HG03060 (cell line): Measurements from ENCODE around the gene SEMA4D.
"Not testable (repeated sequence)": the region's sequence is repeated elsewhere in the genome, so short reads cannot be mapped to it uniquely, and the experiment has no call there.

ENCODE experiments used
- ATAC-seq: cut with Tn5 transposase; IDR thresholded peaks from one replicate; pipeline ENCODE4 v1.9.1; 2021; ENCODE audit warnings: low read depth, moderate number of reproducible peaks; ENCODE audit not compliant: unreplicated experiment

The SEMA4D gene

DNA sequence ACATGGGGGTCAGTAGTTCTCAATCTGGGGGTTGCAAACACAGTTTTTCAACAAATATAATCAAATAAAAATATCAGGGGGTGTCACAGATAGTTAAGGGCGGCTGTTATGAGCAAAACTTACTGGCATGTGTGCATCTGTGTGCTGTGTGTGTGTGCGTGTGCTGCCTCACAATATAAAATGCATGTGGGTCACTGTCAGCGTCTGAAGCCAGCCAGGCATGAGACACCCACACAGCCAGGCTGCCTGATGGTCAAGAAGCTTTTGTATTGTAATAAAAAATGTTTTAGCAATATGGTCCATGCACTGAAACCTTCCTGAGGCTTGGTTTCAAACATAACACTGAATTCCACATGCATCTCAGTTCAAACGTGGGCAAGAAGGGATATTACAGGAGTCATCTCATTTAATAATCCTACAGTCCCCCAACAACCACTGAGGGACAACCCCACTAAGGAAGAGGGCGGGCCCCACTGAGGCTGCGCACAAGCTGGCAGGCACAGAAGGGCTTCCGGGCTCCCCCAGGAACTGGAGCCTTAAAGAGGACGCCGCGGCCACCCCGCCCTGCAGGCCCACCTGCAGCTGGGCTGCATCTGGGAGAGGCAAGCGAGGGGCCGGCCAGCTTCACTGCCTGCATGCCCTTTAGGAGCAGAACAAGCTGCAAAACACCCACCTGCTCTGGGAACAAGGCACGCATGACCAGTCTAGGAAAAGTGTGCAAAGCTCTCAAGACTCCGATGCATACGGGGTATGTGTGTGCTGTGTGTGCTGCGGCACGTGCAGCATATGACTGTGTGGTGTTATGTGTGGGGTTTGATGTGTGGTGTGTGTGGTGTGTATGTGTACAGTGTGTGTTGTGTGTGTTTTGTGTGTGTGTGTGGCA, 14.1 kb downstream of the SEMA4D start:
- no peak for ATAC-seq

DNA sequence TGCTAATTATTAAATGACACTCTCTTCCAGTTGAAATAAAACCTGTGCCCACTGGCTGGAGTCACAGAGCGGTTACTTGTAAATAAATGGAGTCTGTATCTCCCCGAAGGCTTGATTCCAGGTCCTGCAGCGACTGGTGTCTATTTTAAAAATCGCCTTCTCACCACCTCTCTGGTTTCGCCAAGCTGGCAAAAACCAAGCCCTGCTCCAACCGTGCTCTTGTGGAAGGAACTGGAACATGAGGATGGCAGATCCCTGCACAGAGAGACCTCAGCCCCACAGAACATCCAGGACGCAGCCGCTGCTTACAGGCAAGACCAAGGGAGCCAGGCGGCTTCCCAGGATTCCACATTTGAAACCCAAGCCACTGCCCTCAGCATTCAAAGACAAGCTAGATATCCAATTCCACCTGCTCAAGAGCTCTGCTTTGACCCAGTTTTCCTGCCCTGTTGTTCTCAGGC, 15.0 kb downstream of the SEMA4D start:
- ATAC-seq, result no peak

DNA sequence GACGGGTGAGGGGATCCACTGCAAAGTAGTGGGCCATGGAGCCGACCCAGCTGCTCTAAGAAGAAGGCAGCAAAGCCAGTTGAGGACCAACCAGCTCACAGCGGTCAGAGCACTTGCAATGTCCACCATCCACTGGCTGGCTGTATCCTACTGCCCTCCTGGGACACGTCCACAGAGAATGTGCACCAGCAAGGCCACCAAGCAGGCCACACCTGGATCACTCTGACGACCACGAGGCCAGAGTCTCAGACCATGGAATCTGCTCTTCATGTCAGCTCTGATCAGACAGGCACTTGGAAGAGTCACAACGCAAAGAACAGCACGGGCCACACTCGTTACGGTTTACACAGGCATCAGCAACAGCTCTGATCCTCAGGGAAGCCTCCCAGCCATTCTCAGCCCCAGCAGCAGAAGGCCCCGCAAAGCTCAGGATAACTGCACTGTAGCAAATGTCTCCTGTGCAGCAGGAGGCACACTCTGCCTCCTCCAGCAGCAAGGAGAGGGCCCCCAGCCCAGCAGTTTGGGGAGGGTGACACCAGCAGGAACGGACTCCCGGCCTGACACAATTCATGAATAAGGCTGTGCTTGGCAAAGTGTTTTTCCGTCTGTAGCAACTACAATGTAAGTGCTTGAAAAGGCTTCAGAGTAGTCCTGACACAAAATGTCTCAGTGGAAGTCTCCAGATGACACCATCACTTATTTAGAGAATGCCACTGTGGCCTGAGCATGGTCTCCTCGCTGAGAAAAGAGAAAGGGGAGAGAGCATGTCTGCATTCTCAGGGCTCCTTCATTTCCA, 15.7 kb downstream of the SEMA4D start:
- no peak for ATAC-seq

DNA sequence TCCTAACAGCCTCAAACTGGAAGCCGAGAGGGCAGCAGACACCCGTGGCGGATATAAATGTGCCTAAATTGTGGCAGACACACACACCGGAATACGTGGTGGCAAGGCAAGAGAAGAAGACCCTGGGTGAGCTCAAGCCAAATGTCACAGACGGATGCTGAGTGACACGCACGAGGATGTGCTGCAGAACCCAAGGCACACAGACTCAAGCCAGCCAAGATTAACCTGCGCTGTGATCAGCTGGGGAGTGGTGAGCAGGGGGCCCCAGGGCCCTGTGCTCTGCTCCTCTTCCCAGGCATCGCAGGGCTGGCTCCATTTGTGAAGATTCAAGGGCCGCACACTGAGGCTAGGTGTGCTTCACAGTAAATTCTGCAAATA, 16.4 kb downstream of the SEMA4D start:
- ATAC-seq, result no peak

DNA sequence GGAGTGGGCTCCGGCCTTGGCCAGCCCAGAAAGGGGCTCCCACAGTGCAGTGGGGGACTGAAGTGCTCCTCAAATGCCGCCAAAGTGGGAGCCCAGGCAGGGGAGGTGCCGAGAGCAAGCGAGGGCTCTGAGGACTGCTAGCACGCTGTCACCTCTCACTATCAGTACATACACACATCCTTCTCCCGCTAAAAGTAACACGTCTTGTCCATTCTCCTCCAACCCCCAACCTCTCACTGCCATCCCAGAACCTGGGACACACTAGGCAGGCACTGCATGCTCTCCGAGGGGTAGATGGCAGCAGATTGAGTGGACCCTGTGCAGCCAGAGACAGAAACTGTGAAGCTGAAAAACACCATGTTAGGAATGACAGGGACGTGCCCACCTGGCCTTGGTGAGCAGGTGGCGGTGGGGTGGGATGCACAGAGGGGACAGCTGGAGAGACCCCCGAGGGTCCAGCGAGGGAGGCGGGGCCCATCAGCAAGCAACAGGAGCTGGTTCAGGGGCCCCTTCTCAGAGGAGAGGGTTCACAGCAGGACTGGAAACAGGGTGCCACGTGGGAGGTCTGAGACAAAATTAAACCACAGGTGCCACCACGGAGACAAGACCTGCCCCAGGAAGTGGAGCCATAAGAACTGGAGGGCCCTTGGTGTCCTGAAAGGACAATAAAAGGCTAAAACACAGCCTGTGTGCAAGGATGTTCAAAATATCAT, 16.9 kb downstream of the SEMA4D start:
- ATAC-seq, result no peak

DNA sequence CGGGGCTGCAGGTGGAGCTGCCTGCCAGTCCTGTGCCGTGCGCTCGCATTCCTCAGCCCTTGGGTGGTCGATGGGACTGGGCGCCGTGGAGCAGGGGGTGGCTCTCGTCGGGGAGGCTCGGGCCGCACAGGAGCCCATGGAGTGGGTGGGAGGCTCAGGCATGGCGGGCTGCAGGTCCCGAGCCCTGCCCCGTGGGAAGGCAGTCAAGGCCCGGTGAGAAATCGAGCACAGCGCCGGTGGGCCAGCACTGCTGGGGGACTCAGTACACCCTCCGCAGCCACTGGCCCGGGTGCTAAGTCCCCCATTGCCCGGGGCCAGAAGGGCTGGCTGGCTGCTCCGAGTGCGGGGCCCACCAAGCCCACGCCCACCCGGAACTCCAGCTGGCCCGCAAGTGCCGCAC, 17.5 kb downstream of the SEMA4D start:
- not testable (repeated sequence) for ATAC-seq

DNA sequence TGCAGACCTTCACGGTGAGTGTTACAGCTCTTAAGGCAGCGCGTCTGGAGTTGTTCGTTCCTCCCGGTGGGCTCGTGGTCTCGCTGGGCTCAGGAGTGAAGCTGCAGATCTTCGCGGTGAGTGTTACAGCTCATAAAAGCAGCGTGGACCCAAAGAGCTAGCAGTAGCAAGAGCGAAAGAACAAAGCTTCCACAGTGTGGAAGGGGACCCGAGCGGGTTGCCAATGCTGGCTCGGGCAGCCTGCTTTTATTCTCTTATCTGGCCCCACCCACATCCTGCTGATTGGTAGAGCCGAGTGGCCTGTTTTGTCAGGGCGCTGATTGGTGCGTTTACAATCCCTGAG, 18.3 kb downstream of the SEMA4D start:
- ATAC-seq, result not testable (repeated sequence)

DNA sequence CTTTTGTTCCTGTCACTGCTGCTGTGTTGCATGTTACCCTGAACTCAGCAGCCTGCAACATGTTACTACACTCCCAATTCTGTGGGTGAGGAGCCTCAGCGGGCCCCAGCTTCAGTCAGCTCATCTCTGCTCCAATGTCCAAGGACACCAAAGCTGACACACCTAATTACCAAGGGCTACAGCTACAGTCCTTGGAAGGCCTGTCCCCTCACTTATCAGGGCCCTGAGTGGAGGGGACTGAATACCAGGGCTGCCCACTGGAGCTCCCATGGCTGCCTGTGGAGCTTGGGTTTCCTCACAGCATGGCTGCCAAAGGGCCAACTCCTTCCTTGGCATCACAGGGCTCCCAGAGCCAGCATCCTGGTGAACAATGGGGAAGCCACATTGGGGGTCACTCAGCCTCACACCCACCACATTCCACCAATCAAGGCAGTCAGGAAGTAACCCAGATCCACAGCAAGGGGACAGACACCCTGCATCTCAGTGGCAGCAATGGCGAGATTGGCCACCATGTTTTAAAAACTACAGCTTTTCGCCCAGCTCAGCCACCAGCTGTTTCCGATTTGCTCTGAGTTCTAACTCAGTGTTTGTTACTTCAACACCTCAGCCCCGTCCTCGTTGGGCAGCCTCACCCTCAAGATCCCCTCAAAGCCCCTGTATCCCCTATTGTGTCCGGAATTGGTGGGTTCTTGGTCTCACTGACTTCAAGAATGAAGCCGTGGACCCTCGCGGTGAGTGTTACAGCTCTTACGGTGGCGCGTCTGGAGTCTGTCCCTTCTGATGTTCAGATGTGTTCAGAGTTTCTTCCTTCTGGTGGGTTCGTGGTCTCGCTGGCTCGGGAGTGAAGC, 18.9 kb downstream of the SEMA4D start:
- no peak for ATAC-seq

DNA sequence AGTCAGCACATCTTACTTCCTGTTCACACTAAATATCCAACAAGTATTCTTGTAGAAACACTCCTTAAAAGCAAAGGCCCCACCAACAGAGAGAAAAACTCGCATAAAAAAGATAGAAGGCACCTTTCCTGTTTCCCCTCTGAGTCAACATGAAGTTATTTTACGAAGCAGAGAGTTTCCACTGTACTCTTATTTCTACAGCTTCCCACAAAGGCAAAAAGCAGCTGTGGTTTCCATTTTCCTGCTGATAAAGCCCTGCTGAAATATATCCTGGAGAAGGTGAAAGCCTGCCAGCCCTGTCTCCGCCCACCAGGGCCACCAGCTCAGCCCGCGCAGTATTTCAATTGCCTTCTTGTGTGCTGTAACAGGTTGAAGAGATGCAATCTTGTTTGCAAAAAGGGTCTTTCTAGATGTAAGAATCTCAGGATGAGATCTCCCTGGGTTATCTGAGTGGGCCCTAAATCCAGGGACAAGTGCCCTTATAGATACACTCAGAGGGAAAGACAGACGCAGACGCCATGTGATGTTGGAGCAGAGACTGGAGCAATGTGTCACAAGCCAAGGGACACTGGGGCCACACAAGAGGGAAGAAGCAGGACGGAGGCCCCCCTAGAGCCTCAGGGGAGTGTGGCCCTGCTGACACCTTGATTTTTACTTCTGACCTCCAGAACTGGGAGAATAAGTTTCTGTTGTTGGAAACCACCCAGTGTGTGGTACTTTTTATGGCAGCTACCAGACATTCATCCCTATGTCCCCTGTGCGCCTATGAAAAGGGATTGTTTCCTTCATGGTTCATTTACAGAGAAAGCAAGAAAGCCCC, 19.9 kb downstream of the SEMA4D start:
- no peak for ATAC-seq

DNA sequence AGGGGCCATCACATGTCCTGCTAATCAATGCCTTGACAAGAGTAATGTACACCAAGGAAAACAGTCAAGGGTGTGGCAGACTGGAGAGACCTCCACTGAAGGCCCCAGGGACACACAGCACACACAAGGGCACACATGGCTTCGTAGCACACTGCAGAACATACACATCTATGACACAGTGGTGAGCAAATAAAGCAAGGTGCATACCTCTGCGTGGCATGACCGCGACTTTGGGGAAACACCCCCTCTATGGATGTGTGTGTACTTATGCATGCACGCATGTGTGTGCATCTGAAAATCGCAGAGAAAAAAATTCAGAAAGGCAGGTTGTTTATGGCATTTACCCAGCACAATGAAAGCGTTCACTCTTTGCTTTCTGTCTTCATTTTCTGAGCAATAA, 20.5 kb downstream of the SEMA4D start:
- no peak for ATAC-seq

DNA sequence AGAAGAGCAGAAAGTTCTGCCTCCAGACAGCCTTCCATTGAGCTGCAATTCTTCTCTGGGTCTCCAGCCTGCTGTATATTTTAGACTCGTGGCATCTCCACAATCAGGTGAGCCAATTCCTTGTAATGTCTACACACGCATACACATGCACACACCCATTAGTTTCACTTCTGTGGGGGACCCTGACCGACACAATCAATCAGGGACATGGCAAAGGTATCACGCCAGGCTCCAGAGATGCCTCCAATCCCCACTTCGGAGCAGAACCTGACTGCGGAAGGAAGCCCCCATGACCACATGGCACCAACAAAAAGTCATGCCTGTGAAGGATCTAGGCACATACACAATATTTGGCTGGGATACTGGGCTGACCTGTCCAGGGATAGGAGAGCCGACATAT, 21.4 kb downstream of the SEMA4D start:
- no peak for ATAC-seq

DNA sequence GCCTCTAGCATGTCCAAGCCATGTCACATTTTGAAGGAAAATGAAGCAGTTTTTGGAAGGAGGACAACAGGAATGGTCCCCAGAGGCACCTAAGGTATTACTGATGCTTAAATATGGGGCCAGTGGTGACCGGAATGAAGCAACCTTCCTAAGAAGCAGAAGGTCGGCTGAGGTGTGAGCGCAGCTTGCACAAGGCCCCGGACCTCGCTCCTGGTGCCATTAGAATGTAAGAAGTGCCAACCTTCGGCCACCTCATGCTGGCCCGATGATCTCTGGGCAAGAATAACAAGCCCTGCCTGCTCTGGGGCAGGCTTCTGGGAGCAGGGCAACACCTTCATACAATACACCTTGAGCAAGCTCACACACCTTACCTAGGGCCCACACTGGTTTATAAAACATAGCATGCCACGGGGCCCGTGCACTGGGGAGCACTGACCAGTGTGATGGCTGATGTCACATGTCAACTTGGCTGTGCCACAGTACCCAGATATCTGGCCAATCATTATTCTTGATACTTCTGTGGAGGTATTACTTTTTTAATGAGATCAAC, 21.9 kb downstream of the SEMA4D start:
- no peak for ATAC-seq

DNA sequence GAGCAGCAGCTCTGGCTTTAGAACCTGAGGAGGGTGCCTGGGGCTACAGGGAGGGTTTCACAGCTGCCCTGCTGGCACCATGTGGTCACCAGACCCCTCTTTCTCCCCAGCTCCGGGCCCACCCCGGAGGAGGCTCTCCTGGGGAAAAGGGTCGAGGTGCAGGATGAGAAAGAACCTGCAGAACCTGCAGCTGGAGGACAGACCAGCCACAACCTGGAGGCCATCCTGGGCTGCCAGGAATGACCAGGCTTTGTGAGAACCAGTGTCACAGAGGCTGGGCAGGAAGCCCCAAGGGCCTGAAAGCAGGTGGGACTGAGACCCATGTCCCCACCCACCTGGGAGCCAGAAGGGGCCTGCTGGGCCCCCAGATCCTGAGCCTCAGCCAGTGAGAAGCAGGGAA, 23.0 kb downstream of the SEMA4D start:
- no peak for ATAC-seq

DNA sequence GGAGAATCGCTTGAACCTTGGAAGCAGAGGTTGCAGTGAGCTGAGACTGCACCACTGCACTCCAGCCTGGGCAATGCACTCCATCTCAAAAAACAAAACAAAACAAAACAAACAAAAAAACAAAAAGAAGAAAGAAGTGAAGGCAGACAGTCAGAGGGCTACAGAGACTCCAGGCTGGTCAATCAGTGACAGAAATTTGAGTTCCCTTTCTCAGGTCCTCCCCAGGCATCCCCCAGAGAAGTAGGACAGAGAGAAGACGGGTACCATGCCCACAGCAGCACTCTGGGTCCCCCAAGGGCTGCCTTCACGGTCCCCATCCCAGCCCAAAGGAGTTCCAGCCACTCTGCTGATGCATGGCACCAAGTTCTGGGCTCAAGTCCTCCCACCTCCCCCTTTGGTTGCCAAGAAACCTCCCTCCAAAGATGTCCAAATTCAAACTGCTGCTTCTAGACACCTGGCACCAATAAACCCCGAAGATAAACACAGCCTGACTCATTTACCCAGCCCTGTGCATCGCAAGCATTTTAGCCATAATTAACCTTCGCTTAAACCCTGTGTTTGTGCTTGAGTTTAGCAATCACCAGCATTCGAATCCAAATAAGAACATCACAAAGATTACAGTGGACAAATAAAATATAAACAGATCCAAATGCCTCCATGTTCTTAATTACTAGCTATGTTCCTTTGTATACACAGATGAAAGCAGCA, 24.0 kb downstream of the SEMA4D start:
- ATAC-seq, result no peak

DNA sequence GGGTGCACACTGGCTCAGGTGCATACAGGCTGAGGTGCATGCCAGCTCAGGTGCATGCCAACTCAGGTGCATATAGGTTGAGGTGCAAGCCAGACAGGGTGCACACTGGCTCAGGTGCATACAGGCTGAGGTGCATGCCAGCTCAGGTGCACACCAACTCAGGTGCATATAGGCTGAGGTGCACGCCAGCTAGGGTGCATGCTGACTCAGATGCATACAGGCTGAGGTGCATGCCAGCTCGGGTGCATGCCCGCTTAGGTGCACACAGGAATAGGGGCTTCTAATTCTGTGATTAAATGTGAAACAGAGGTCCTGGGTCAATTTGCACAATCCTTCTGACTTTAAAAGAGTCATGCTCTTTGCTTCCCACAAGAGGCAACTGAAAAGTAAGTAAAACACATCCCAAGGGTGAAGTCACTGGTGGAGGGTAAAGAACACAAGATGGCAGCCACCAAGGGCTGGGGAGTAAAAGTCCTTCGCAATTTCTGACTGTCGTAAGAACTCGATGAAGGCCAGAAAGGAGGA, 26.1 kb downstream of the SEMA4D start:
- ATAC-seq, result not testable (repeated sequence)

DNA sequence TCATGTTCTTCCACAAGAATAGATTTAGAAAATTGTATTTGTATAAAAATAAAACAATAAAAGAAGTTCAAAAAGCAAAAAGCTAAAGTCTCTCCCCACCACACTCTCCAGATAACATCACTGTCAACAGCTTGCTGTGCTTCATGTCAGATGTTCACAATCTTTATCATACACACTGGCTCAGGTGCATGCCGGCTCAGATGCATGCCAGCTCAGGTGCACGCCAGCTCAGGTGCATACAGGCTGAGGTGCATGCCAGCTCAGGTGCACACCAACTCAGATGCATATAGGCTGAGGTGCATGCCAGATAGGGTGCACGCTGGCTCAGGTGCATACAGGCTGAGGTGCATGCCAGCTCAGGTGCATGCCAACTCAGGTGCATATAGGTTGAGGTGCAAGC, 26.5 kb downstream of the SEMA4D start:
- no peak for ATAC-seq

DNA sequence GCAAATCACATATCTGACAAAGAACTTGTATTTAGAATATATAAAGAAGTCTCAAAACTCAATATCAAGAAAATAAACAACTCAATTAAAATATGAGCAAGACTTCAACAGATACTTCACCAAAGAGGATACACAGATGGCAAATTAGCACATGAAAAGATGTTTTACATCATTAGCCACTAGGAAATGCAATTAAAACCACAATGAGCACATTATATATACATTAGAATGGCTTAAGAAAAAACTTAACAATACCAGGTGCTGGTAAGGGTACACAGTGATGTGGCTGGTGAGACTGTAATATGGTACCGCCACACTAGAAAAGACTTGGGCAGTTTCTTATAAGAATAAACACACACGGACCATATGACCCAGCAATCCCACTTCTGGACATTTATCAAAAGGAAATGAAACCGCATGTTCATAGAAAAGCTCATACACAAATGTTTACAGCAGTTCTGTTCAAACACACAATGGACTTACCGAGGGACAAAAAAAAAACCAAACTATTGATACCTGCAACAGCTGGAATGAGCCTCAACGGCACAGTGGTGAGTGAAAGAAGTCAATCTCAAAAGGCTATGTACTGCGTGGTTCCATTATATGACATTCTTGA, 27.6 kb downstream of the SEMA4D start:
- no peak for ATAC-seq

DNA sequence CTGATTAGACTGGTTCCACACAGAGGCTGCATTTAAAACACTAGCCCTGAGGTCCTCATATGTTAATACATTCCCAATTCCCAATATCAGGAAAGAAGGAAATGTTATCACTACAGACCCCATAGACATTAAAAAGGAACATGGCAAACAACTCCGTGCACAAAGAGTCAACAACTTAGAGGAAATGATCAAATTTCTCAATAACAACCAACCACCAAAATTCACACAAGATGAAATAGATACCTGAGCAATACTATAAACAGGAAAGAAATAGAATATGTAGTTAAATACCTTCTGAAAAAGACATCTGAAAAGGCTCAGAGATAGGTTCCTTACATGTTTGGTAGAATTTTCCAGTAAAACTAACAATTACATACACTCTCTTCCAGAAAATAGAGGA, 28.9 kb downstream of the SEMA4D start:
- ATAC-seq, result no peak
